ENCODE measurements around the gene PDE5A. TPM values are rescaled to one million over a fixed set of nuclear protein-coding genes. Genes with fewer than 3 reads are reported as not detected.
"Not testable (repeated sequence)": the region's sequence is repeated elsewhere in the genome, so short reads cannot be mapped to it uniquely, and the experiment has no call there.

The PDE5A gene
- total RNA-seq, 1 donor from 2014 or later: 49.1 TPM

- DNase-seq: no peak
Observed at GRCh38 chr4:119518230-119518892, 110.2 kb downstream of the PDE5A start.

DNA sequence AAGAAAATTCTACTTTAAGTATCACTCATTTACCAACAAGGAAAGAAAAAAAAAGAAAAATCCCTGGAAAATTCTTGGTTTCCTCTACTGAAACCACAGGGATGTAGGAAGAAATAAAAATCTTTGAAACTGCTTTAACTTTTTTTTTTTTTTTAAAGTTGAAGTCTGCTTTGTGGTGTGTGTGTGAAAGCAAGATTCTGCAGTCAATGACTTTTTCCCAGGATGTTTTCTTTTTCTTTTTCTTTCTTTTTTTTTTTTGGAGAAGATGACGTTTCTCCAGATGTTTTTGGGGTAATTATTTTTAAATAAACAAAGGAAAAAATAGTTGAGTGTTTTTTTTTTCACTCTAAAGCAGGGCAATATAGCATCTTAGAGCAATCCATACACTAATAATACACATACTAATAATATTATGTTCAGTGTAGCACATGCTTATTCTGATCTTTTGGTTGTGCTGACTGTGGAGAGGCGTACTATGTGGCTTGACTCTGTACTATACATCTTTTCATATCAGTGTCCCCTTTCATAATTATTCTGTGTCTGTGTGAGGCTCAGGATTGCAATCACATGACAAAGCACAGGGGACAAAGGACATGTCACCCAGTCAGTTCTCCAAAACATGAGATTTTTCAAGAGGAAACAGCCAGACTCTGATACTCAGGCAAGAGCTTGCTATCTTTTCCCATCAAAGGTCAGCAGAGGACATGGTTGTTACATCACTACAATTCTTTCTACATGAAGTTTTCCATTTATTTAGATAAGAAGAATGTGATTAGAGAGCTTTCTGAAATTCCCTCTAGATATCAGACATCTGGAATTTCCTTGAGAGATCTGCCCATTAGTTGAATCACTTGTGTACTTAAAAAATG is 111.0 kb downstream of the PDE5A start:
- DNase-seq: no peak

DNA sequence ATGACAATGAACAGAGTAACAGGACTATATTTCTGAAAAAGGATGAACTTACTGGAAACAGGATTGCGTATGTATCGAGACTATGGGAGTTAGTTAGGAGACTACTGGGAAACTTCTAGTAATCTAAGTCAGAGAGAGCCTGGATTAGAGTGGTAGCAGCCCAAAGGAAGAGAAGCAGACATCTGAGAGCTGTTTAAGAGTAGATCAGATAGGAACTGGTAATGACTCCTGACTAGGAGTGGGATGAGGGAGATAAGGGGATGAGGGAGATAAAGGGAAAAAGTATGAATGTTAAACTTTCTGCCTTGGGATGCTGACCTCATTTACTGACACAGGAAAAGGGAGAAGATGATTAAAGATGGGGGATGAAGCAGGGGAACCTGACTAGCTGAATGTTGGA is 116.2 kb downstream of the PDE5A start:
- no peak for DNase-seq

- no peak for DNase-seq
Observed at GRCh38 chr4:119510395-119511149, 118.0 kb downstream of the PDE5A start.

GRCh38 chr4:119508281-119508680 is 120.3 kb downstream of the PDE5A start:
- DNase-seq: no peak

DNA sequence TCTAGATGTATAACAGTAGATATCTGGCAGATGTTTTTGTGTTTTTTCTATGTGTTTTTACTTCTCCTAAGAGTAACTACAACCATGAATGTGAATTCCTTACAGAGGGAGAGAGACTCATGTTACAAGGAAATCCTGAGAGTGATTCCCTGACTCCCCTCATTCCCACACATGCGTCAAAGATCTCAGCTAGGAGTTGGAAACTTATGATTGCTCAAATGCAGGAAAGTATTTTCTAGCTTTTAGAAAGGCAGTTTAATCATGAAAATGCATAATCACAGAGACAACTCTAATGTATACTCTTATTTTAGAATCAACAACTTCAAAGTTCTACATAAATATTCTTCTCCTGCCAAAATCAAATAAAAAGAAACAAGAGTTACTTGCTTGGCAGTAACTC is 121.8 kb downstream of the PDE5A start:
- DNase-seq: peak; percentile 15

DNA sequence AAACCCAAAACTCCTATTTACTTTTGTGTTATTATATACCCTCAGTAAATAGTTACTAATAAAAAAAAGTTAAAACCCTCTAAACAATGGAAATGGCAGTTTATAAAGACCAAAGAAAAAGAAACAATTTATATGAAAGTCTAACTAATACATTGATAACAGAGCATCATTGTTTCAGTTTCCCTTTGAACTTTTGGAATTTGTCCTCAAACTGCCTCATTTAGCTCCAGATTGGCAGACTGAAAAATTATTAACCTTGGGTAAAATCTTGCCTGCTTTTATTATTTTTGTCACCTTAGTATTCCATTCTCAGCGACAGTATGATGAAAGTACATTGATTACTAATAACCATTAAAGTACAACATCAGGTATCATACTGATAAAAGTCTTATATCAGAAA is 124.0 kb downstream of the PDE5A start:
- DNase-seq: no peak

DNA sequence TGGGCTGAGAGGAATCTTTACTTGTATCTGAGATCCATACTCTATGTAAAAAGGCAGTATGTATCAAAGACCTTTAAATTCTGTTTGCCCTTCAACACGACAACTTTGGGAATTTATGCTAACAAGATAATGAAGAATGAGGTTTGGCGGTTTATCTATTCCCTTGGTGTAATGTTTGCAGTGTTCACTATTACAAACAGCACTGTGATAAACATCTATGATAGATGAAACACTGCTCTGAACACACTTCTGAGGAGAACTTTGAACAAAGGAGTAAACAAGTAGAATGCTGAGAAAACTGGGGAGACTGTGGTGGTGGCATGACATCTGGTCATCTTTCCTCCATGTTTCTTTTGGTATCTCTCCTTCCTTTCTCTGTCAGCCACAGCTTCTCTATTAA is 126.9 kb downstream of the PDE5A start:
- DNase-seq: no peak

DNA sequence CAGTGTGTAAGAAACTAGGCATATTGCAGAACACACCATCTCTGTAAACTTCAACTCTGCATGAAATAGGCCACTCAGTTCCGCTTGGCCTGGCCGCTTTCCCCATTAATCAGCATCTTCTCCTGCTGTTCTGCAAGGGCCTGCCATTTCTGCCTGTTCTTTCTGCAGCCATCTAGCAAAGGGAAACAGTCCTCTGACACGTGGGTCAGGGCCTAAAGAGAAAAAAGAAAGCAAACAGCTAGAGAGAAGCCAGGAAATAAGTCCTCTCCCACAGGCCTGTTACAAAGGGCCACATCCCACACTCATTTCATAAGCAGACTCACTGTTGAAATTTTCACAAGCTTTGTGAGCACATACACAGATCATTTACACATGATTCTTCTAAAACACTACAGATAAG is 130.1 kb downstream of the PDE5A start:
- DNase-seq: no peak

GRCh38 chr4:119493886-119494285 is 134.7 kb downstream of the PDE5A start:
- DNase-seq: no peak

- DNase-seq: no peak
Observed at GRCh38 chr4:119493419-119493818, 135.2 kb downstream of the PDE5A start.

DNA sequence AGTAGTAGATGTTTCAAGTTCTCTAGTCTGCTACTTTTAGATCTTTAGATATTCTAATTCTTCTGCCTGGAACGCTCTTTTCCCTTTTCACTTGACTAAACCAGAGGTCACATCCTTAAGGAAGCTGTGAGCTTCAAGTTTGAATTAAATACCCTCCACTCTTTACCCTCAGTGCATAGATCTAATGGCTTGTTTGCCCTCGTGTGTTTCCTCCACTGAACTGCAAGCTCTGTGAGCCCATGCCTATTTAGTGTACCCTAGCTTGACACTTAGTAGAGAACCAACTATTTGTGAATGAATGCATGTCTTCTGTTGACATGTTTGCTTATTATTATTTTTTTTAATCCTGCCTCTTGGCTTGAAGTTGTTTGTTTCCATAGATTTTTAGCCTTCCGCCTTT is 138.3 kb downstream of the PDE5A start:
- DNase-seq: no peak

DNA sequence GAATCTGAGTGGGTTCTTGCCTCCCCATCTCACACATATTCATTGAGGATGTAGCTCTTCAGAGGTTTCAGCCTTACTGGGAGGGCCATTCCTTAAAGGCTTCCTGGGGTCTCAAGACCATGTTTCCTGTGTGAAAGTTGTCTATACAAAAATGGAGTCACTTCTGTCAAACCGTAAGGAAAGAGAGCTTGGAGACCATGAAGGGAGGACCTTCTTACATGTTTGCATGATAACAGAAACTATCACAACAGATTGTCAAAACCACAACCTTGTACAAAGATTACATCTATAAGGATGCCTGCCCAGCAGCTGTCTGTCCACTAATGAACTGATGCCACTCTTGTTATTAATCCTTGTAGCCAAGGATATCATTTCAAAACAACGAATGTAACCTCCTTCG is 139.3 kb downstream of the PDE5A start:
- no peak for DNase-seq

GRCh38 chr4:119480331-119480730 is 148.3 kb downstream of the PDE5A start:
- no peak for DNase-seq

DNA sequence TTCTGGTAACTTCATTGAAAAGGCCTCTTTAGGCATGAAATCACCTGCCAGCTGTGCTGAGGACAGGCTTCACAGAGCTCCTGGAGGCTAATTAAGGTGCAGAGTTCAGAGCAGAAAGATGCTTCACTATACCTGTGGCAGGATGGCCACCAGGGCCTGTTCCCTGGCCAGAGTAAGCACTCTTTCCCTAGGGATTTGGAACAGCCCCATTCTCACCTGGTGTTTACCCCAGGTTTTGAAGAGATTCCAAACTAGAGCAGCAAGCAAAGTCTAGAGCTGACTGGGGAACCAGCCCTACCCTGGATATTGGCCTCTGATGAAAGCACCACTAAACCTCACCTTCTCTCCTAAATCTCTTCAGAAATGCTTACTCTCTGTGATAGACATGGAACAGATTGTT is 148.8 kb downstream of the PDE5A start:
- DNase-seq: no peak

DNA sequence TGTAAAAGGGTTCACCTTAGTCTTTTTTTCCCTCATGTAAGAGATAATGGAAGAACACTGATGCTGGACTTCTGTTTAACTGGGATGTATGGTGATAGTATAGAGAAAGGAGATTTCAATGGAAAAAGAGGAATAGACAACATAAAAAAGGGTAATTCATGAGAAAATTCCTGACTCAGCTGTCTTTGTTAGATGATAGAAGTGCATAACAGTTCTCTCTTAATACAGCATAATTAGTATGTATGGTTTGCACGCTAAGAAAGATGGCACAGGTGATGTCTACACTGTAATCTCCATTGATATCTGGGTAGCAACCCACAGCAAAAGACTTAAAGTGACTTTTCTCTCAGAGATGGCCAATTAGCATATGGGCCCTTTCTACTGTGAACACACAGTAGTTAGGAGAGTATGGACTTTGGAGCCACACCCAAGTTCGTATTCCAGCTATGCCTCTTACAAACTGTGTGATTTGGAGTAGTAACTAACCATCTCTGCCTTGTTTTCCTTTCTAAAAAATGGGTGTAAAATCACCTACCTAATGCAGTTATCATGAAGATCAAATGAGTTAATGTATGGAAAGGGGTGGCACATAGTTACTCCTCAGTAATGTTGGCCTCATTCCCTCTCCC is 149.3 kb downstream of the PDE5A start:
- DNase-seq: no peak

GRCh38 chr4:119478446-119479179 is 150.0 kb downstream of the PDE5A start:
- no peak for DNase-seq

DNA sequence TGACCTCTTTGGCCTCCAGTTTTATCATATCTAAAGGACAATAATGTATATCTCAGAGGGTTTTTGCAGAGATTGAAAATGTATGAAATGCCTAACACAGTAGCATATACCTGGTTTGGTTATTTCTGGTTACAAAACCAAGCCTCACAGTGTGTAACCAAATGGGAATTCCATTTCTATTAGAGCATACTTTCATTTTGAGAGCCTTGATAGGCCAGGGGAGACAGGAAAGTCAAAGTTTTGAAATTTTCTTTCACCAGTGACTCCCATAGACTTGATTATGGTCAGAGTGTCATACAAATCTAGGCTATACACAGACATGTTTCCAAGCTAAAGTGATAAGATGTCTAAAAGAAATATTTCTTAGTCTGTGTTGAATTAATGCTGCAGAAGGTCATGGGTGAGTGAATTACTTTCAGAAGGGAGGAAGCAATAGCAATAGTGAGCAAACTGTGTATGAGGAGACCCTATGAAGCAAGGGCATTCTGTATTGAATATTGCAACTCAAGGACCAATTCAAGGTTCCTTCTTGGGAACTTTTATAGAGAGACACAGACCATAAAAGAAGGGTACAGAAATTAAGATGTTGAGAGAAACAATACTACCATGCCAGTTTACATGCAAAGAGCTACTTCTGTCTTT is 151.1 kb downstream of the PDE5A start:
- DNase-seq: no peak

DNA sequence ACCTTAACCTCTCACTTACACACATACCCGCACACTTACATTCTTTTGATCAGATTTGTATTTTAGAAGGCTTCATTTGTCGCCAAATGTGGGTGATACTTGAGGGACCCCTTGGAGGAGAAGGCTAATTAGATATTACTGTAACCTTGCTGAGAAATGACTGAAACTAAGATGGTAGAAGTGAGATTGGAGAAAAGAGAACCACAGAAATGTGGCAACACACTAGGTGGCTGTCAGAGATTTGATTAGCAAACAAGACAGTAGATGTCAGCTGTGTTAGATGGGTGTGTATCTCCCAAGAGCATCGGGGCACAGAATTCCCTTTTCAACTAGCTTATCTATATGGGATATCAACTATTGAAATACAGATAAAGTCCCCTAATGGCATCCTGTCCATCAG is 157.3 kb downstream of the PDE5A start:
- no peak for DNase-seq

DNA sequence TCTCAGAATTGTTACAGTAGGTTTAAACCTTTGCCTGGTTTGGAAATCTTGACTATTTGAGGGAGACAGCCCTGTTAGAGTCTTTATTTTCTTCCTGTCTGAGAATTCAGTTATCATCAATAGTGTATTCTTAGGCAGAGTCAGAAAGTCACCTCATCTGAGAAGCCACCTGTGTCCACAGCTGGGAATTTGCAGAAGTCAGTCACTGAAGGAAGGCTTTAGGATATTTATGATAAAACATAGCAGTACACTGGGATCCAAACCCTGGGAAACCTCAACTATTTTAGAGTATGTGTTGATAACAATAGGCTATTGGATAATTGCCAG is 157.9 kb downstream of the PDE5A start:
- DNase-seq: not testable (repeated sequence)

GRCh38 chr4:119470021-119470736 is 158.4 kb downstream of the PDE5A start:
- not testable (repeated sequence) for DNase-seq

Measured in tongue (tissue), 2 donors.